Measurements from ENCODE around the gene DIS3L2.

The DIS3L2 gene

GRCh38 chr2:232211743-232212686 is 250.5 kb downstream of the DIS3L2 start:
- Histone ChIP-seq H3K4me3 (ENCODE audit: low read length) (no peak overlapping the region), H3K27me3 (ENCODE audit: low read depth, low read length) (no peaks in the 10 kb centered on the region), H3K9me3 (ENCODE audit: insufficient read depth, low read length) (no peaks in the 10 kb centered on the region), H3K4me2 (ENCODE audit: low read length) (peak overlapping the region; percentile 37), H3K36me3 (replicated peaks; ENCODE audit: low read depth, low read length) (peaks cover 5% of the 10 kb centered on the region), H2AFZ (ENCODE audit: low read depth, low read length) (no peak overlapping the region), H3K9ac (ENCODE audit: low read length) (no peak overlapping the region), H3K4me1 (ENCODE audit: low read length) (peaks cover 25% of the 10 kb centered on the region), H4K20me1 (ENCODE audit: insufficient read depth, low read length) (no peaks in the 10 kb centered on the region), H3K27ac (ENCODE audit: low read length) (no peak overlapping the region), H3K79me2 (ENCODE audit: low read length) (no peaks in the 10 kb centered on the region)
- no peak for TF ChIP-seq CTCF (IDR thresholded peaks at IDR 0.05; ENCODE audit: low read depth, low read length)
- TF ChIP-seq EZH2phosphoT487 (IDR thresholded peaks at IDR 0.05; ENCODE audit: low read depth) = no peak

GRCh38 chr2:232213176-232213575 is 251.7 kb downstream of the DIS3L2 start:
- Histone ChIP-seq H2AFZ (ENCODE audit: low read depth, low read length) (no peak overlapping the region), H4K20me1 (ENCODE audit: insufficient read depth, low read length) (no peaks in the 10 kb centered on the region), H3K79me2 (ENCODE audit: low read length) (no peaks in the 10 kb centered on the region), H3K27ac (ENCODE audit: low read length) (no peak overlapping the region), H3K4me2 (ENCODE audit: low read length) (no peak overlapping the region), H3K36me3 (replicated peaks; ENCODE audit: low read depth, low read length) (peaks cover 5% of the 10 kb centered on the region), H3K9me3 (ENCODE audit: insufficient read depth, low read length) (no peaks in the 10 kb centered on the region), H3K4me3 (ENCODE audit: low read length) (no peak overlapping the region), H3K27me3 (ENCODE audit: low read depth, low read length) (no peaks in the 10 kb centered on the region), H3K4me1 (ENCODE audit: low read length) (peaks cover 25% of the 10 kb centered on the region), H3K9ac (ENCODE audit: low read length) (no peak overlapping the region)
- no peak for TF ChIP-seq CTCF (IDR thresholded peaks at IDR 0.05; ENCODE audit: low read depth, low read length)
- TF ChIP-seq EZH2phosphoT487 (IDR thresholded peaks at IDR 0.05; ENCODE audit: low read depth) = no peak

- no peak overlapping the region for H3K27ac ChIP-seq (ENCODE audit: low read length)
- H4K20me1 ChIP-seq (ENCODE audit: insufficient read depth, low read length) = no peaks in the 10 kb centered on the region
- H3K4me3 ChIP-seq (ENCODE audit: low read length) = no peak overlapping the region
- no peaks in the 10 kb centered on the region for H3K79me2 ChIP-seq (ENCODE audit: low read length)
- no peak overlapping the region for H3K4me2 ChIP-seq (ENCODE audit: low read length)
- peaks cover 5% of the 10 kb centered on the region for H3K36me3 ChIP-seq (replicated peaks; ENCODE audit: low read depth, low read length)
- no peaks in the 10 kb centered on the region for H3K9me3 ChIP-seq (ENCODE audit: insufficient read depth, low read length)
- no peaks in the 10 kb centered on the region for H3K27me3 ChIP-seq (ENCODE audit: low read depth, low read length)
- no peak overlapping the region for H2AFZ ChIP-seq (ENCODE audit: low read depth, low read length)
- no peak for TF ChIP-seq CTCF (IDR thresholded peaks at IDR 0.05; ENCODE audit: low read depth, low read length)
- no peak for TF ChIP-seq EZH2phosphoT487 (IDR thresholded peaks at IDR 0.05; ENCODE audit: low read depth)
- peaks cover 26% of the 10 kb centered on the region for H3K4me1 ChIP-seq (ENCODE audit: low read length)
- H3K9ac ChIP-seq (ENCODE audit: low read length) = no peak overlapping the region
Observed at GRCh38 chr2:232214053-232214452, 252.5 kb downstream of the DIS3L2 start.

- Histone ChIP-seq H3K27me3 (ENCODE audit: low read depth, low read length) (no peaks in the 10 kb centered on the region), H2AFZ (ENCODE audit: low read depth, low read length) (no peak overlapping the region), H3K9me3 (ENCODE audit: insufficient read depth, low read length) (no peaks in the 10 kb centered on the region), H4K20me1 (ENCODE audit: insufficient read depth, low read length) (no peaks in the 10 kb centered on the region), H3K4me1 (ENCODE audit: low read length) (peaks cover 30% of the 10 kb centered on the region), H3K4me3 (ENCODE audit: low read length) (no peak overlapping the region), H3K27ac (ENCODE audit: low read length) (no peak overlapping the region), H3K79me2 (ENCODE audit: low read length) (no peaks in the 10 kb centered on the region), H3K4me2 (ENCODE audit: low read length) (no peak overlapping the region), H3K36me3 (replicated peaks; ENCODE audit: low read depth, low read length) (no peaks in the 10 kb centered on the region), H3K9ac (ENCODE audit: low read length) (no peak overlapping the region)
- TF ChIP-seq CTCF (IDR thresholded peaks at IDR 0.05; ENCODE audit: low read depth, low read length) (no peak), EZH2phosphoT487 (IDR thresholded peaks at IDR 0.05; ENCODE audit: low read depth) (no peak)
Observed at GRCh38 chr2:232216028-232216427, 254.5 kb downstream of the DIS3L2 start.

Measured in OCI-LY3 (cell line).